Adipocyte (in vitro differentiated cells): ENCODE results near the gene LRTM2.
A peak's percentile ranks its signal among the peaks of the same experiment; 100 is the strongest.

Source experiments
- DNase-seq: peaks from one replicate; pipeline ENCODE4 v3.0.0-alpha.2; 2015; ENCODE audit warnings: low read depth
- H3K27me3 ChIP-seq: replicated peaks from 2 replicates; pipeline ENCODE4 v1.7.0; 2013; ENCODE audit warnings: mild to moderate bottlenecking, low read length, moderate library complexity; ENCODE audit not compliant: control insufficient read depth, insufficient read depth
- H3K36me3 ChIP-seq: 2 replicates; pipeline ENCODE4 v1.7.0; 2013; ENCODE audit warnings: low read length, mild to moderate bottlenecking, moderate library complexity; ENCODE audit not compliant: control insufficient read depth, insufficient read depth, severe bottlenecking
- H3K4me1 ChIP-seq: 2 replicates; pipeline ENCODE4 v1.7.0; 2013; ENCODE audit warnings: mild to moderate bottlenecking, low read length, moderate library complexity; ENCODE audit not compliant: control insufficient read depth, insufficient read depth
- H3K4me3 ChIP-seq: 2 replicates; pipeline ENCODE4 v1.7.0; 2013; ENCODE audit warnings: mild to moderate bottlenecking, low read length, moderate library complexity
- H3K9ac ChIP-seq: 2 replicates; pipeline ENCODE4 v1.7.0; 2013; ENCODE audit warnings: mild to moderate bottlenecking, low read length, moderate library complexity
- H3K9me3 ChIP-seq: 2 replicates; pipeline ENCODE4 v1.7.0; 2013; ENCODE audit warnings: mild to moderate bottlenecking, low read length, moderate library complexity; ENCODE audit not compliant: control insufficient read depth

The LRTM2 gene

GRCh38 chr12:1848146-1848545, 27.8 kb downstream of the LRTM2 start:
- no peaks in the 10 kb centered on the region for H3K4me1 ChIP-seq
- peaks cover 45% of the 10 kb centered on the region for H3K27me3 ChIP-seq

GRCh38 chr12:1848745-1849144, 28.4 kb downstream of the LRTM2 start:
- peaks cover 40% of the 10 kb centered on the region for H3K27me3 ChIP-seq
- H3K9me3 ChIP-seq = no peaks in the 10 kb centered on the region
- H3K9ac ChIP-seq = no peak overlapping the region
- no peak for DNase-seq
- H3K36me3 ChIP-seq = no peaks in the 10 kb centered on the region
- no peak overlapping the region for H3K4me3 ChIP-seq
- no peaks in the 10 kb centered on the region for H3K4me1 ChIP-seq

More at GRCh38 chr12:1848146-1848545, 27.8 kb downstream of the LRTM2 start:
- Histone ChIP-seq H3K4me3 (no peak overlapping the region), H3K36me3 (no peaks in the 10 kb centered on the region), H3K9ac (no peak overlapping the region), H3K9me3 (no peaks in the 10 kb centered on the region)
- no peak for DNase-seq

GRCh38 chr12:1851151-1851701, 30.9 kb downstream of the LRTM2 start:
- DNase-seq = peak; percentile 71
- Histone ChIP-seq H3K27me3 (peaks cover 20% of the 10 kb centered on the region), H3K4me3 (no peak overlapping the region), H3K9me3 (peaks cover 24% of the 10 kb centered on the region), H3K9ac (no peak overlapping the region), H3K36me3 (no peaks in the 10 kb centered on the region), H3K4me1 (no peaks in the 10 kb centered on the region)

- no peak overlapping the region for H3K9ac ChIP-seq
- H3K9me3 ChIP-seq = peaks cover 32% of the 10 kb centered on the region
- no peak for DNase-seq
- no peaks in the 10 kb centered on the region for H3K4me1 ChIP-seq
- H3K27me3 ChIP-seq = peaks cover 16% of the 10 kb centered on the region
- no peak overlapping the region for H3K4me3 ChIP-seq
- no peaks in the 10 kb centered on the region for H3K36me3 ChIP-seq
Observed at GRCh38 chr12:1852076-1852475, 31.7 kb downstream of the LRTM2 start.

GRCh38 chr12:1853716-1854115, 33.4 kb downstream of the LRTM2 start:
- DNase-seq = no peak

GRCh38 chr12:1855241-1855640, 34.9 kb downstream of the LRTM2 start:
- Histone ChIP-seq H3K36me3 (no peaks in the 10 kb centered on the region), H3K9ac (no peak overlapping the region), H3K27me3 (peaks cover 32% of the 10 kb centered on the region), H3K4me3 (no peak overlapping the region), H3K9me3 (peaks cover 46% of the 10 kb centered on the region), H3K4me1 (no peaks in the 10 kb centered on the region)
- DNase-seq = peak; percentile 24

More at GRCh38 chr12:1853716-1854115, 33.4 kb downstream of the LRTM2 start:
- H3K9ac ChIP-seq = no peak overlapping the region
- H3K4me1 ChIP-seq = no peaks in the 10 kb centered on the region
- no peak overlapping the region for H3K4me3 ChIP-seq
- H3K9me3 ChIP-seq = peaks cover 46% of the 10 kb centered on the region
- peaks cover 19% of the 10 kb centered on the region for H3K27me3 ChIP-seq
- H3K36me3 ChIP-seq = no peaks in the 10 kb centered on the region

GRCh38 chr12:1857086-1857485, 36.7 kb downstream of the LRTM2 start:
- Histone ChIP-seq H3K27me3 (peaks cover 41% of the 10 kb centered on the region), H3K36me3 (no peaks in the 10 kb centered on the region), H3K4me3 (no peak overlapping the region), H3K9me3 (peaks cover 46% of the 10 kb centered on the region), H3K9ac (no peak overlapping the region), H3K4me1 (no peaks in the 10 kb centered on the region)
- no peak for DNase-seq

- no peak overlapping the region for H3K4me3 ChIP-seq
- peaks cover 49% of the 10 kb centered on the region for H3K27me3 ChIP-seq
- H3K9ac ChIP-seq = no peak overlapping the region
- DNase-seq = no peak
- H3K4me1 ChIP-seq = no peaks in the 10 kb centered on the region
- H3K9me3 ChIP-seq = peaks cover 46% of the 10 kb centered on the region
- no peaks in the 10 kb centered on the region for H3K36me3 ChIP-seq
Observed at GRCh38 chr12:1857821-1858220, 37.5 kb downstream of the LRTM2 start.

- no peak overlapping the region for H3K9ac ChIP-seq
- H3K9me3 ChIP-seq = peaks cover 46% of the 10 kb centered on the region
- no peaks in the 10 kb centered on the region for H3K4me1 ChIP-seq
- no peak for DNase-seq
- H3K4me3 ChIP-seq = no peak overlapping the region
- peaks cover 54% of the 10 kb centered on the region for H3K27me3 ChIP-seq
- no peaks in the 10 kb centered on the region for H3K36me3 ChIP-seq
Observed at GRCh38 chr12:1858456-1858855, 38.1 kb downstream of the LRTM2 start.

GRCh38 chr12:1859643-1860042, 39.3 kb downstream of the LRTM2 start:
- Histone ChIP-seq H3K9ac (no peak overlapping the region), H3K36me3 (no peaks in the 10 kb centered on the region), H3K9me3 (peaks cover 37% of the 10 kb centered on the region), H3K27me3 (peaks cover 65% of the 10 kb centered on the region), H3K4me3 (no peak overlapping the region), H3K4me1 (no peaks in the 10 kb centered on the region)
- peak; percentile 29 for DNase-seq

GRCh38 chr12:1862973-1863372, 42.6 kb downstream of the LRTM2 start:
- peaks cover 12% of the 10 kb centered on the region for H3K9me3 ChIP-seq
- no peak overlapping the region for H3K4me3 ChIP-seq
- H3K36me3 ChIP-seq = no peaks in the 10 kb centered on the region
- H3K4me1 ChIP-seq = no peaks in the 10 kb centered on the region
- no peak for DNase-seq
- no peak overlapping the region for H3K9ac ChIP-seq
- peaks cover 56% of the 10 kb centered on the region for H3K27me3 ChIP-seq

- H3K9ac ChIP-seq = no peak overlapping the region
- H3K9me3 ChIP-seq = peaks cover 11% of the 10 kb centered on the region
- H3K27me3 ChIP-seq = peaks cover 50% of the 10 kb centered on the region
- H3K4me3 ChIP-seq = no peak overlapping the region
- H3K36me3 ChIP-seq = no peaks in the 10 kb centered on the region
- H3K4me1 ChIP-seq = no peaks in the 10 kb centered on the region
- DNase-seq = no peak
Observed at GRCh38 chr12:1863823-1864222, 43.5 kb downstream of the LRTM2 start.
